ENCODE data around the gene KLHL26.

KLHL26 gene

GRCh38 chr19:18612772-18613588, 23.8 kb upstream of the KLHL26 start, which contains the start of gene TMEM59L:
TSS of gene TMEM59L (plus strand) at chr19:18612870. CDS start at chr19:18612959, 89 bp downstream.
- DNase-seq (ENCODE audit: low spot score) (no peak), FAIRE-seq (no peak)

DNA sequence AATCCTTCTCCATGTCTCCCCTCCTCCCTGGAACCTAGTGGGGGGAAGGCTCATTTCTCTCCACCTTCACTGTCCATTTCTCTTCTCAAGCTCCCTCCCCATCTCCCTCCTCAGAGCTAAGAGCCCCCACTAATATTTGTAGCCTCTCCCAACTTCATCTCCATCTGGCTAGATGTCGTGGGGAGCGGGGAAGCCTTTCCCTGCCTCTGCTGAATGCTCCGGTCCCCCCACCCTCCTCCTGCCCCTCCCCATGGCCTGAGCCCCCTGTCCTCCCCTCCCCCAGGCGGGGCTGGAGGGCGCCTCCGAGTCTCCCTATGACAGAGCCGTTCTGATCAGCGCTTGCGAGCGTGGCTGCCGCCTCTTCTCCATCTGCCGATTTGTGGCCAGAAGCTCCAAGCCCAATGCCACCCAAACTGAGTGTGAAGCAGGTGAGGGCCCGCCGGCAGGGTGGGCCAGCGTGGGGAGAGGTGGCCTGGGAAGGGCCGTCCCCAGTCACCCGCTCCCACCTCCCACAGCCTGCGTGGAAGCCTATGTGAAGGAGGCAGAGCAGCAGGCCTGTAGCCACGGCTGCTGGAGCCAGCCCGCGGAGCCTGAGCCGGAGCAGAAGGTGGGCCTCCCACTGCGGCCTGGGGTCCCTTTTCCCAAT, 23.1 kb upstream of the KLHL26 start:
- FAIRE-seq: no peak
- no peak for DNase-seq (ENCODE audit: low spot score)

DNA sequence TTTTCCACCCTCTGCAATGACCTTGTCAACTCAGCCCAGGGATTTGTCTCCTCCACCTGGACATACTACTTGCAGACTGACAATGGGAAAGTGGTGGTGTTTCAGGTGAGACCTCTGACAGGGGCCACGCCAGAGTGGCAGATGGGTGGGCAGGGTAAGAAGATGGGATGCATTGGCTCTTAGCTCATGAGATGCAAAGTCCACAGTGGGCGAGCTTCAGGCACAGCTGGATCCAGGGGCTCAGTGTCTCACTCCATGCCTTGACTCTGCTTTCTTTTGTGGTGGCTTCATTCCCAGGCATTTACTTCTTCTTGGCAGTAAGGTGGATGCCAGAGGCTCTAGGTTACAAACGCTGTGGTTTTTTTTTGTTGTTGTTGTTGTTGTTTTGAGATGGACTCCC, 20.8 kb upstream of the KLHL26 start:
- DNase-seq (ENCODE audit: low spot score): no peak
- FAIRE-seq: no peak

- no peak for FAIRE-seq
- DNase-seq (ENCODE audit: low spot score): no peak
These were observed 19.3 kb upstream of the KLHL26 start for GRCh38 chr19:18617562-18617961.

DNA sequence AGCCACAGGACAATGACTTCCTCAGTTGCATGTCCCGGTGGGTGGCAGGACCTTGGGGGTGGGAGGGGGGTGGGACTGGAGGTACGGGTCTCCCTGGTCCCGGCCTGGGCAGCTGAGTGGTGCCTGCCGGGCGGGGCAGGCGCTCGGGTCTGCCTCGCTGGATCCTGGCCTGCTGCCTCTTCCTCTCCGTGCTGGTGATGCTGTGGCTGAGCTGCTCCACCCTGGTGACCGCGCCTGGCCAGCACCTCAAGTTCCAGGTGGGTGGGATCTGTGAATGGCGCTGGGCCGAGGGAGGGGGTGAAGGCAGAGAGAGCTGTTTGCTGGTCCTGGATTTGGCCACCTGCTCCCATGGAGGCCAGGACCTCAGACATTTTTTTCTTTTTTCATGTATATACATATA, 18.6 kb upstream of the KLHL26 start:
- FAIRE-seq (no peak), DNase-seq (ENCODE audit: low spot score) (no peak)

DNA sequence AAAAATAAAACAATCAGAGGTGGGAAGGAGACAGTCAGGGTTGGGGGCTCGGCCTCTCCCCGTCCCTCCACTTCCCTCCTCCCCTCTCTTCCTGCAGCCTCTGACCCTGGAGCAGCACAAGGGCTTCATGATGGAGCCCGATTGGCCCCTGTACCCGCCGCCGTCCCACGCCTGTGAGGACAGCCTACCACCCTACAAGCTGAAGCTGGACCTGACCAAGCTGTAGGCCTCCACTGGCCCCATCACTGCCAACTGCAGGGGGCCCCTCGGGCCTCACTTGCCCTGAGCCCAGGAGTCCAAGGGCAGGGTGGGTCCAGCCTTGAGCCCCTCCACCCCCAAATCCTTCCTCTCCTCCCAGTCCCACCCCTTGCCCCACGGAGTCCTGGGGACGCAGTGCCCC, 16.5 kb upstream of the KLHL26 start:
- FAIRE-seq (no peak), DNase-seq (ENCODE audit: low spot score) (no peak)

GRCh38 chr19:18620902-18621301, 15.9 kb upstream of the KLHL26 start:
- no peak for DNase-seq (ENCODE audit: low spot score)
- no peak for FAIRE-seq

GRCh38 chr19:18626906-18627305, 9.9 kb upstream of the KLHL26 start:
- DNase-seq (ENCODE audit: low spot score) (no peak), FAIRE-seq (no peak)

DNA sequence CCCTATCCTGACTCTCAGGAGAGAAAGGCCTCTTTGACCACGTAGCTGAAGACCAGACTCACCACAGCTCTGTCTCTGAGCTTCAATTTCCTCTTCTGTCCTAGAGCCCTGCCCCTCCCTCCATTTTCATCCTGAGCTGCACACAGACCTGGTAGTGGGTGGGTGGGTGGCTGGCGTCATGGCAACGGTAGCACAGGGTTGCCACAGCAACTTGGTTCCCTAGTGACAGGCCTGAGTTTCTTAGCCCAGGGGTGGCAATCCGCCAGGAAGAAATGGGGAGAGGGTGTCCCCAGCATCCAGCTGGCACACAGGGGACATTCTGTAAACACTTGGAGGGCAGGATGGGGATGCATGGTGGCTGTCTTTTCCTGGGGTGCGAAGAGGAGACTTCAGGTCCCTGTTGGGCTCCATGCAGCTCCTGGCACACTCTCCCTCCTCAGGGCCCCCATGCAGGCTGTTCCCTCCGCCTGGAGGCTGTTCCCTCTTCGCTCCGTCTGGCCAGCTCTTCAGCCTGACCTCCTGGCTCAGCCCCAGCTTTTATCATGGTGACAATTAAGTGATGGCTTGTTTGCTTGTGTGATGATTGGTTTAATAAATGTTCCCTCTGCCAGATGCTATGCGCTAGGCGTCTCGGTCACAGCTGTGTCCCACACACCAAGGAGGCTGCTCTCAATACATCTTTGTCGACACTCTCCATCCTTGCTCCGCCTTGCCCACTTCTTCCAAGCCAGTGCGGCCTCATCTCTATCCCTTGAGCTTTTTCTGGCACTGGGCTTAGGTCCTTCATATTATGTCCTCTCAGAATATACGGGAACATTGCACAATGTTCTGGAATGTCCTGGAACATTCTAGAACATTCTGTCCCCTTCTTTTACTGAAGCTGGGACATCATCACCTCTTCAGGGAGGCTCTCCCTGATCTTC, 7.4 kb upstream of the KLHL26 start:
- FAIRE-seq (no peak), DNase-seq (ENCODE audit: low spot score) (no peak)

GRCh38 chr19:18633321-18633720, 3.5 kb upstream of the KLHL26 start:
- no peak for FAIRE-seq
- DNase-seq (ENCODE audit: low spot score): no peak

DNA sequence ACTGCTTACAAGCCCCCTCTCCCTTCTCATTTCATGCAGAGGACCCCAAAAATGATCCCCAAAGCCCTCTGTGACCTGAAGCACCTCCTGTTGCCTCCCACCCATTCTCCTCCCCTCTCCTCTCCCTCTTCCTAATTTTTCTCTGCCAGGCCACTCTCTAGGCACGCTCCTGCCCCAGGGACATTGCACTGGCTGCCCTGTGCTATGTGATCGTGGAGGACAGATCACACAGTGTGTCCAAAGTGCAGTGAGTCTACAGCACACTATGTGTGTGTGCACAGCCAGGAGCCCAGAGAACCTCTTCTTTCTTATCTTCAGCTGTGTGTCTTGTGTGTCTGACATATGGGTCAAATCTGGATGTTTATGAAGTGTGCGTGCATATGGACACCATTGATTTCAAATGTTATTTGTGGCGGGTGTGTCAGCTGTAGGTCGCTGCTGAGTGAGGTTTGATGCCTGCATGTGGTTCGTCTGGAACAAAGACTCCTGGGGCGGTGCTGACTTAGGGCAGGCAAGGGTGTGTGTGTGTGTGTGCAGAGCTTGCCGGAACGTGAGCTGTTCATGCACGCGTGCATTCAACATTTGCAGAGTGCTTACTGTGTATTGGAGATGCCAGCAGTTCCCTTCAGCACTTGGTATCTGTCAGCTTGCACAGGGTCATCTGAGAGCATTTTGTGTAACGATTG, 2.1 kb upstream of the KLHL26 start:
- no peak for FAIRE-seq
- DNase-seq (ENCODE audit: low spot score): no peak

- DNase-seq (ENCODE audit: low spot score): no peak
- no peak for FAIRE-seq
These were observed 1.0 kb upstream of the KLHL26 start for GRCh38 chr19:18635831-18636182.

- FAIRE-seq: no peak
- DNase-seq (ENCODE audit: low spot score): no peak
These were observed 452 bp upstream of the KLHL26 start for GRCh38 chr19:18636183-18636968.

DNA sequence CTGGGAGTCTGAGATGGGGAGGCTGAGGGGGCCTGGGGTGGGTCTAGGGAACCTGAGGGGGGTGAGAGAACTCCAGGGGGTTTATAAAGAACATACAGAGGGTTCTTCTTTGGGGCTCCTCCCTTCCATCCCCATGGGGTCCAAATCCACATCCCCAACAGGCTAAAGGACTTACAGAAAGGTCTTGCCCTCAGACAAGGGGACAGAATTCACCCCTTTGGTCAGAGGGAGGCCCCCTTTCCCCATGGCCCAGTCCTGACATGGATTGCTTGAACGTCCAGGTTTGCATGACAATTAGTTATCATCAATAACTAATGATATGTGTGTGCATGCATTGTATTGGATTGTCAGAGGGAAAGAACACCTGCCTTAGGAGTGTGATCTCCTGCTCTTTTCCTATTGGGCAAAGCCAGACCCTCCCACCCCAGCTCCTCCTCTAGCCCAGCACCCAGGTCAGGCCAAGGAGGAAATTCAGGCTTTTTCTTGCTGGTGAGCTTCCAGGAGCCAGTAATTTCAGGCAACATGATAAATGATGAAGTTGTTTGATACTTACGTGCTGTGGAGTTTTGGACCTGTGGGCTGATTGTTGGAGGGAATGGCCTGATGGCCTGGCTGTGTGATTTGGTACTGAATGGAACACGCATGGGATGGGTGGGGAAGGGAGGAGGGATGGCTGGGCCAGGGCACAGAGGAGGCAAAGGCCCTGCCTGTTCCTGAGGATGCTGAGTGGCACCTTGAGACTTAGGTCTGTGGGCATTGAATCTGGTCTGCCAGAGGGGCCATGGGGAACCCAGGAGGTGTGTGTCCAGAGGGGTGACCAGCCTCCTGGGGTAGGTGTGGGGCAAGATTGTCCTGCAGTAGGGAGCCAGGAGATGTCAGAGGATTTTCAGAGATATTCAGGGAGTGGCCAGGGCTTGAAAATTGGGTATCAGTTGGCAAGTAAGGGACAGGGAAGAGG, 1.1 kb downstream of the KLHL26 start:
- no peak for FAIRE-seq
- DNase-seq (ENCODE audit: low spot score): no peak

DNA sequence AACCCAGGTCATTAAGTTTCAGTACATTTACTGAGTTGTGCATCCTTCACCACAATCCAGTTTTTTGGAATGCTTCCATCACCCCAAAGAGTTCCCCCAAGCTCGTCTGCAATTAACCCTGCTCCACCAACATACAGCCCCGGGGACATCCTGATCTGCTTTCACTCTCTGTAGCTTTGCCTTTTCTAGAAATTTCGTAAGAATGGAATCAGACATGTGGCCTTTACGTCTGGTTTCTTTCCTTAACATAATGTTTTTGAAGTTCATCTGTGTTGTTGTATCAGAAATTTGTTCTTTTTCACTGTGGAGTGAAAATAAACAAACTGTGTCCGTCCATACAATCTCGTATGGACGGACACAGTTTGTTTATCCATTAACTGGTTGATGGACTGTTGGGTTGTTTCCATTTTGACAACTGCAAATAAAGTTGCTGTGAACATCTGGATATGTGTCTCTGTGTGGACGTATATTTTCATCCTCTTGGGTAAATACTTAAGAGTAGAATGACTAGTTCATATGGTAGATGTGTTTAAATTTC, 2.9 kb downstream of the KLHL26 start:
- FAIRE-seq (no peak), DNase-seq (ENCODE audit: low spot score) (no peak)

GRCh38 chr19:18644196-18645034, 7.6 kb downstream of the KLHL26 start:
- FAIRE-seq: no peak
- DNase-seq (ENCODE audit: low spot score): no peak

- DNase-seq (ENCODE audit: low spot score) (no peak), FAIRE-seq (no peak)
These were observed 8.2 kb downstream of the KLHL26 start for GRCh38 chr19:18645035-18645511.
